GM13976 (cell line): ENCODE results near the gene CD99L2.

Experiments
- DNase-seq: peaks from one replicate; pipeline ENCODE4 v3.0.0; 2012; ENCODE audit warnings: low spot score
- CTCF ChIP-seq: IDR thresholded peaks from 2 replicates; pipeline ENCODE4 v1.5.1; 2012; ENCODE audit warnings: borderline replicate concordance, mild to moderate bottlenecking; ENCODE audit not compliant: insufficient read depth; ENCODE audit errors: extremely low read depth, missing control alignments, control extremely low read depth
- in situ Hi-C: fragments of 300-500 bp; cut with MboI; formaldehyde crosslinking; loops from one replicate; pipeline ENCODE4 v1.12.0; 2022; ENCODE audit warnings: low sequenced_read_pairs, mixed read lengths, inconsistent platforms; ENCODE audit not compliant: unreplicated experiment

CD99L2 gene

DNA sequence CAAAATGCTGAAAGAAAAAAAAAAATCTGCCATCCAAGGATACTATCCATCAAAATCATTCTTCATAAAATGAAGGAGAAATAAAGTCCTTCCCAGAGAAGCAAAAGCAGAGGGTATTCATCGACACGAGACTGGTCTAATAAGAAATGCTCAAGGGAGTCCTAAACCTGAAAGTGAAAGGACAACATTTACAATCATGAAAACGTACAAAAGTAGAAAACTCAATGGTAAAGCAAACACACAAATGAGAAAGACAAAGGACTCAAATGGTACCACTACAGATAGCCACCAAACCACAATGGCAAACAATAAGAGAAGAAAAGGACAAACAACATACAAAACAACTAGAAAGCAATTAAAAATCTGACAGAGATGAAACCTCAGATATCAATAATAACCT lies 41.0 kb downstream of the CD99L2 start:
- no peak for TF ChIP-seq CTCF
- in situ Hi-C loops, result no loop called here
- DNase-seq, result no peak

GRCh38 chrX:150856785-150857184 lies 41.7 kb downstream of the CD99L2 start:
- in situ Hi-C loops, result no loop called here
- no peak for TF ChIP-seq CTCF
- no peak for DNase-seq

- no peak for DNase-seq
- in situ Hi-C loops, result no loop called here
- TF ChIP-seq CTCF, result no peak
Measured at GRCh38 chrX:150856101-150856500, 42.4 kb downstream of the CD99L2 start.

DNA sequence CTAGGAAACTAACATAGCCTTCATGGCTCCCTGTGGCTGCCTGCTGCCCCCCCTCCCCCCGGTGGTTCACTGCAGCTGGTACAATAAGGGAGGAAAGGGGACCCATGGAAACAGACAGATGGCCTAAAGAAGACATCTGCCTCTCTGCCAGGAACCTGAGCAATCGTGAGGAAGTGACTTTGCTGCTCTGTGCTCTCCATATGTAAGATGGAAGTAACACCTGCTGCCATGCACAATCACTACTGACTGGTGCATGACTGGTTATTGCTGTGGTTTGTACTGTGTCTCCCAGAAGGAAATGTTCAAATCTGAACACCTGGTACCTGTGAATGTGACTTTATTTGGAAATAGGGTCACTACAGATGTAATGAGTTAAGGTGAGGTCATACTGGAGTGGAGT lies 43.6 kb downstream of the CD99L2 start:
- in situ Hi-C loops, result no loop called here
- TF ChIP-seq CTCF, result no peak
- no peak for DNase-seq

DNA sequence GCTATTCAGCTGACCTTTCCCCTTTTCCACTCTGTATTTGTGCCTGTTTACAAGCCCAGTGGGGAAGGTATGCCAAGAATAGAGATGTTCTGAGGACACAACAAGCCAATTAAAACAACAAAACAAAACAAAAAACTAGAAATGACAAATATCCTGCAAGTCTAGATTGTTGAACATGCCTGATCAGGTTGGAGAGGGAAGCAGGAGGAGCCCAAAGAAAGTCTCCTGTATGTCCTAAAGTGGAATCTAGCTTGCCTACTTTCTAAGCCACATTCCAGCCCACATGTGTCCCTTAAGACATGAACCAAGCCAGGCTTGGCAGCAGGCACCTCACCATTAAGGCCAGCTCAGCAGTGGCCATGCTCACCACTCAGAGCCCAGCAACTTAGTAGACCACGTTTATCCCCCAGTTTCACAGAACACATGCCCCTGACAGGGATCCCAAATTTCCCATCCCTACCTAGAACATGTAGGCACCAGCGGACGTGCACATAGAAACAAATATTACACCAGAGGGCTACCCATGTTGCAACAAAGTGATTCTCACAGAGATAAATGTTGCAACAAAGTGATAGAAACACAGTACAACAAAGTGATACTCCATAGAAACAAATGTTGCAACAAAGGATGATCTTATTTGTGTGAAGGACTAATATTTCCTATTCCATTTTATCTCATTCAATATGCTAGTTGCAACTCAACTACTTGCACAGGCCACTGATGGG lies 48.3 kb downstream of the CD99L2 start:
- no peak for DNase-seq

GRCh38 chrX:150849486-150849885 lies 49.0 kb downstream of the CD99L2 start:
- in situ Hi-C loops, result no loop called here

More for the DNA sequence above, 48.3 kb downstream of the CD99L2 start:
- in situ Hi-C loops, result no loop called here
- no peak for TF ChIP-seq CTCF

More at GRCh38 chrX:150849486-150849885, 49.0 kb downstream of the CD99L2 start:
- DNase-seq, result no peak
- no peak for TF ChIP-seq CTCF
